Renal cortex interstitium (tissue), 11 donors: ENCODE data around the gene PHF21A. TPM values are rescaled to one million over a fixed set of nuclear protein-coding genes. Genes with fewer than 3 reads are reported as not detected.

Experiments
- DNase-seq, 11 donors: peaks; one replicate each; pipeline ENCODE4 v3.0.0-alpha.2; 2013; ENCODE audit warnings: low read depth in 9 of 11, low spot score in 4 of 11; ENCODE audit errors: extremely low read depth in 1 of 11
- polyA plus RNA-seq, 3 donors: library from polyadenylated mRNA; unstranded; fragments of 120-200 nt; gene quantifications; one replicate each; pipeline ENCODE4 v1.2.1, GENCODE V29; 2013; ENCODE audit not compliant: insufficient read length in 3 of 3

Gene PHF21A
- polyA plus RNA-seq, 3 donors = 47.1 to 59.5 (median 52.6) TPM

- no peak for DNase-seq
Measured at GRCh38 chr11:45885921-45886721, 235.1 kb downstream of the PHF21A start.

GRCh38 chr11:45885274-45885920 is 235.9 kb downstream of the PHF21A start, which contains the start of gene MAPK8IP1:
TSS of gene MAPK8IP1 (plus strand) at chr11:45885651. CDS start at chr11:45885821, 170 bp downstream.
- peak in 5 of 11 donors; percentile 24 to 54 (median 43) for DNase-seq

- DNase-seq = no peak
Measured at GRCh38 chr11:45884596-45885185, 236.6 kb downstream of the PHF21A start.

Other genes with a start within 250 kb of the PHF21A start
- 10 to 100 TPM in 2 of 3 donors, 1 to 10 TPM in 1; 9.0 to 13.0 (median 12.9) TPM for gene MAPK8IP1, start 235.8 kb downstream of the PHF21A start, polyA plus RNA-seq
- under 1 TPM in 2 of 3 donors, not detected in 1; 0.25 to 0.66 TPM for gene FREY1, start 214.2 kb downstream of the PHF21A start, polyA plus RNA-seq
- gene PEX16, start 203.6 kb downstream of the PHF21A start, polyA plus RNA-seq = 10 to 100 TPM; 15.5 to 17.8 (median 17.0) TPM
- gene LARGE2, start 198.8 kb downstream of the PHF21A start, polyA plus RNA-seq = 10 to 100 TPM; 16.1 to 26.2 (median 21.2) TPM
- 10 to 100 TPM; 11.7 to 18.9 (median 16.6) TPM for gene CREB3L1, start 156.2 kb upstream of the PHF21A start, polyA plus RNA-seq
- gene DGKZ, start 226.0 kb upstream of the PHF21A start, polyA plus RNA-seq = 10 to 100 TPM; 36.9 to 44.7 (median 40.4) TPM